ENCODE results near the gene SLC10A1.

GRCh38 chr14:69795691-69796090, 1.4 kb downstream of the SLC10A1 start:
- no peak for TF ChIP-seq CTCF (IDR thresholded peaks at IDR 0.05)
- no peak for TF ChIP-seq POLR2A (IDR thresholded peaks at IDR 0.05)
